Measurements from ENCODE around the gene ZGPAT. TPM values are rescaled to one million over a fixed set of nuclear protein-coding genes. Genes with fewer than 3 reads are reported as not detected.

Gene ZGPAT
- total RNA-seq, 2 experiments from 2014 or later, result 22.4 to 22.5 TPM

GRCh38 chr20:63734946-63735858, 27.4 kb downstream of the ZGPAT start:
- ATAC-seq (no peak), DNase-seq (no peak)
- H3K27ac Mint-ChIP-seq, result no peak overlapping the region
- H3K4me1 Mint-ChIP-seq (ENCODE audit: low read depth), result peaks cover 24% of the 10 kb centered on the region
- H3K27me3 Mint-ChIP-seq, result no peaks in the 10 kb centered on the region
- TF ChIP-seq CTCF (IDR thresholded peaks at IDR 0.05), result no peak
- intact Hi-C loops (cut with micrococcal nuclease), result no loop called here
- H3K36me3 Mint-ChIP-seq (ENCODE audit: low read depth), result peaks cover 11% of the 10 kb centered on the region
- no peak overlapping the region for H3K4me3 Mint-ChIP-seq
- CTCF ChIA-PET, result interaction anchor here (1.2 to 2.2 kb wide), 4 partner anchors 20 to 197 kb away, joined by 3 to 17 read pairs (median 5); partner anchors contain the start of genes ARFRP1, PTK6 and ZGPAT
- POLR2A ChIA-PET, result interaction anchor here (0.7 to 2.0 kb wide), 5 partner anchors 27 to 198 kb away, joined by 3 to 12 read pairs (median 3); partner anchors contain the start of genes ARFRP1, PTK6 and ZGPAT
- no peaks in the 10 kb centered on the region for H3K9me3 Mint-ChIP-seq

GRCh38 chr20:63735859-63736718, 28.2 kb downstream of the ZGPAT start, which contains the start of gene LIME1:
Gene LIME1, plus strand, starts transcription at chr20:63736664. Its CDS starts 886 bp downstream, at chr20:63737550.
- Mint-ChIP-seq H3K9me3 (no peaks in the 10 kb centered on the region), H3K36me3 (ENCODE audit: low read depth) (peaks cover 11% of the 10 kb centered on the region), H3K27me3 (no peaks in the 10 kb centered on the region), H3K4me1 (ENCODE audit: low read depth) (peaks cover 26% of the 10 kb centered on the region), H3K4me3 (peak within 1 kb of the TSS; percentile 72), H3K27ac (peak within 1 kb of the TSS; percentile 79)
- peak; percentile 56 for ATAC-seq
- intact Hi-C loops (cut with micrococcal nuclease), result no loop called here
- CTCF ChIA-PET, result interaction anchor here (0.7 to 2.4 kb wide), 9 partner anchors 15 to 245 kb away, joined by 3 to 17 read pairs (median 5); partner anchors contain the start of genes ARFRP1, PRPF6, PTK6 and ZGPAT
- DNase-seq, result peak; percentile 85
- TF ChIP-seq CTCF (IDR thresholded peaks at IDR 0.05), result no peak
- POLR2A ChIA-PET, result interaction anchor here (0.6 to 2.0 kb wide), 10 partner anchors 9 to 215 kb away, joined by 3 to 12 read pairs (median 4); partner anchors contain the start of genes ARFRP1, PPDPF, PTK6 and ZGPAT

- H3K4me3 Mint-ChIP-seq, result peak overlapping the region; percentile 72
- peaks cover 11% of the 10 kb centered on the region for H3K36me3 Mint-ChIP-seq (ENCODE audit: low read depth)
- no peaks in the 10 kb centered on the region for H3K27me3 Mint-ChIP-seq
- peak overlapping the region; percentile 79 for H3K27ac Mint-ChIP-seq
- H3K4me1 Mint-ChIP-seq (ENCODE audit: low read depth), result peaks cover 26% of the 10 kb centered on the region
- DNase-seq (peak; percentile 75), ATAC-seq (peak; percentile 24)
- intact Hi-C loops (cut with micrococcal nuclease), result no loop called here
- TF ChIP-seq CTCF (IDR thresholded peaks at IDR 0.05), result no peak
- no peaks in the 10 kb centered on the region for H3K9me3 Mint-ChIP-seq
- ChIA-PET CTCF (interaction anchor here (0.8 to 2.4 kb wide), 9 partner anchors 14 to 244 kb away, joined by 3 to 17 read pairs (median 5); partner anchors contain the start of genes ARFRP1, PRPF6, PTK6 and ZGPAT), POLR2A (interaction anchor here (0.6 to 2.0 kb wide), 10 partner anchors 10 to 216 kb away, joined by 3 to 12 read pairs (median 4); partner anchors contain the start of genes ARFRP1, PPDPF and ZGPAT)
Measured at GRCh38 chr20:63736893-63737694, 29.3 kb downstream of the ZGPAT start.

- DNase-seq (no peak), ATAC-seq (peak; percentile 1)
- ChIA-PET CTCF (interaction anchor here (1.2 to 2.4 kb wide), 2 partner anchors 30 to 48 kb away, joined by 4 to 7 read pairs; partner anchors contain the start of genes ARFRP1 and ZGPAT), POLR2A (interaction anchor here (1.0 to 2.0 kb wide), 3 partner anchors 30 to 96 kb away, joined by 3 to 12 read pairs (median 3); partner anchors contain the start of genes ARFRP1 and ZGPAT)
- Mint-ChIP-seq H3K27me3 (no peaks in the 10 kb centered on the region), H3K36me3 (ENCODE audit: low read depth) (peaks cover 11% of the 10 kb centered on the region), H3K27ac (no peak overlapping the region), H3K4me1 (ENCODE audit: low read depth) (peaks cover 26% of the 10 kb centered on the region), H3K9me3 (no peaks in the 10 kb centered on the region), H3K4me3 (peak overlapping the region; percentile 72)
- intact Hi-C loops (cut with micrococcal nuclease), result no loop called here
- no peak for TF ChIP-seq CTCF (IDR thresholded peaks at IDR 0.05)
Measured at GRCh38 chr20:63737695-63737944, 29.8 kb downstream of the ZGPAT start.

Data from activated CD8-positive, alpha-beta T cell treated with anti-CD3 and anti-CD28 coated beads for 36 hours (primary cell).